HepG2 (cell line): ENCODE data around the gene ABTB2.

ENCODE experiments used
- NR2C2 ChIP-seq: sonication (generic); formaldehyde crosslinking; IDR thresholded peaks from 2 replicates; pipeline ENCODE4 v1.4.0; 2020; ENCODE audit warnings: missing genetic modification reagents, mild to moderate bottlenecking, moderate library complexity, borderline replicate concordance
- ZFAT ChIP-seq: sonication (generic); formaldehyde crosslinking; conservative IDR thresholded peaks from 2 replicates; pipeline ENCODE4 v1.8.1; 2023; ENCODE audit warnings: missing genetic modification reagents, inconsistent platforms

- no peak for TF ChIP-seq ZFAT (CRISPR knock-in tag)
- no peak for TF ChIP-seq NR2C2 (CRISPR knock-in tag)
These were observed 212.7 kb downstream of the ABTB2 start for GRCh38 chr11:34145073-34145472.
